Stimulated activated naive B cell treated with anti-CD40 and anti-IgM and Interleukin-4, amounts not matched to agents 10 μg/mL and 1 μg/mL and 100 μg/mL, for 72 hours (primary cell): ENCODE measurements around the gene CD6.

Experiments used
- ATAC-seq, 2 donors: fragments of 150-1000 bp; cut with Tn5 transposase; replicated peaks; 2 replicates each; pipeline ENCODE4 v1.10.0; 2021; ENCODE audit warnings: moderate library complexity in 1 of 2
- DNase-seq: peaks from one replicate; pipeline ENCODE4 v3.0.0; 2021
- H3K27ac Mint-ChIP-seq: one replicate; pipeline ENCODE4 v1.8.0; 2022; ENCODE audit warnings: mild to moderate bottlenecking, mixed read lengths
- H3K27me3 Mint-ChIP-seq, 2 donors: one replicate each; pipeline ENCODE4 v1.8.0; 2022; ENCODE audit warnings: mixed read lengths in 2 of 2
- H3K36me3 Mint-ChIP-seq, 2 donors: one replicate each; pipeline ENCODE4 v1.8.0; 2022; ENCODE audit warnings: mixed read lengths in 2 of 2, mild to moderate bottlenecking in 1 of 2
- H3K4me1 Mint-ChIP-seq, 2 donors: one replicate each; pipeline ENCODE4 v1.8.0; 2022; ENCODE audit warnings: mixed read lengths in 2 of 2, mild to moderate bottlenecking in 1 of 2
- H3K4me3 Mint-ChIP-seq, 2 donors: one replicate each; pipeline ENCODE4 v1.8.0; 2022; ENCODE audit warnings: mild to moderate bottlenecking in 2 of 2, mixed read lengths in 2 of 2, moderate library complexity in 1 of 2
- H3K9me3 Mint-ChIP-seq, 2 donors: one replicate each; pipeline ENCODE4 v1.8.0; 2022; ENCODE audit warnings: mixed read lengths in 2 of 2, mild to moderate bottlenecking in 1 of 2

The CD6 gene

GRCh38 chr11:61009392-61010275 is 38.2 kb downstream of the CD6 start:
- H3K27ac Mint-ChIP-seq, result no peak overlapping the region
- DNase-seq (no peak), ATAC-seq (no peak)
- H3K4me3 Mint-ChIP-seq, result no peak overlapping the region
- peaks cover 34 to 61% of the 10 kb centered on the region in 2 donors for H3K36me3 Mint-ChIP-seq
- peaks cover 38 to 64% of the 10 kb centered on the region in 2 donors for H3K4me1 Mint-ChIP-seq
- H3K9me3 Mint-ChIP-seq, result no peaks in the 10 kb centered on the region
- peaks cover 7 to 19% of the 10 kb centered on the region in 2 donors for H3K27me3 Mint-ChIP-seq

GRCh38 chr11:61010466-61011228 is 39.2 kb downstream of the CD6 start:
- H3K27ac Mint-ChIP-seq, result no peak overlapping the region
- H3K36me3 Mint-ChIP-seq, result peaks cover 32 to 54% of the 10 kb centered on the region in 2 donors
- H3K27me3 Mint-ChIP-seq, result peaks cover 7 to 19% of the 10 kb centered on the region in 2 donors
- H3K4me1 Mint-ChIP-seq, result peaks cover 33 to 62% of the 10 kb centered on the region in 2 donors
- ATAC-seq (no peak), DNase-seq (no peak)
- H3K4me3 Mint-ChIP-seq, result no peak overlapping the region
- H3K9me3 Mint-ChIP-seq, result no peaks in the 10 kb centered on the region

DNA sequence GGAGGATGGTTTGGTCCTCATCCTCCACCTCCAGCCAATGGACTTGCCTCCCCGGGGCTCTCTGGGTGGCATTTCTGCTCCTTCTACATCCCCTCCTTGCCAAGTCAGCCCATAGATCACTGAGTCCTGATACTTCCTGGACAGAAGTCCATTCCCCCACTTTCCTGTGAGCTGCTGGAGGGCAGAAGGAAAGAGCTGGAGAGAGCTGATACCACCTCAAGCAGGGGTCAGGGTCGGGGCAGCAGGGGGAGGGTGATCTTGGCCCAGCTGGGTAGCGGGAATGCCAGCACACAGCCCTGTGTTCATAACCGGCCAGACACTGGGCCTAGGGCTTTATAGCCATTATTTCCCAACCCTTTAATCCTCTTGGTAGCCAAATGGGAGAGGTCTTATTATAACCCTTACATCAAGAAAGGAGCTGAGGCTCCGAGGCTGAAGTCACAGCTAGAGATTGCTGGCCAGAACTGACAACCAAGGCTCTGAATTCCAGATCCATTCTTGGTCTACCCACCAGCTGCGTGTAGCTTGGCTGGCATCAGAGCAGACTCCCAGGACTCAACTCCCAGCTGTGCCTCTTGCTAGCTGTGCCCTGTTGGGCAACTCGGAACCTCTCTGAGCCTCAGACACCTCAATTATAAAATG is 39.9 kb downstream of the CD6 start:
- no peaks in the 10 kb centered on the region for H3K9me3 Mint-ChIP-seq
- H3K4me1 Mint-ChIP-seq, result peaks cover 33 to 63% of the 10 kb centered on the region in 2 donors

GRCh38 chr11:61011950-61012736 is 40.7 kb downstream of the CD6 start:
- peaks cover 28 to 55% of the 10 kb centered on the region in 2 donors for H3K4me1 Mint-ChIP-seq
- H3K4me3 Mint-ChIP-seq, result peak overlapping the region; percentile 55 to 62
- H3K9me3 Mint-ChIP-seq, result no peaks in the 10 kb centered on the region
- DNase-seq (no peak), ATAC-seq (peak; percentile 51 to 64)
- peak overlapping the region; percentile 83 for H3K27ac Mint-ChIP-seq
- peaks cover 27 to 58% of the 10 kb centered on the region in 2 donors for H3K36me3 Mint-ChIP-seq
- H3K27me3 Mint-ChIP-seq, result peaks cover 0 to 8% of the 10 kb centered on the region in 2 donors

More for the DNA sequence above, 39.9 kb downstream of the CD6 start:
- ATAC-seq (no peak), DNase-seq (no peak)
- peaks cover 5 to 16% of the 10 kb centered on the region in 2 donors for H3K27me3 Mint-ChIP-seq
- H3K36me3 Mint-ChIP-seq, result peaks cover 34 to 58% of the 10 kb centered on the region in 2 donors
- H3K27ac Mint-ChIP-seq, result peak overlapping the region; percentile 59
- H3K4me3 Mint-ChIP-seq, result no peak overlapping the region

- no peaks in the 10 kb centered on the region for H3K9me3 Mint-ChIP-seq
- H3K4me1 Mint-ChIP-seq, result peaks cover 26 to 50% of the 10 kb centered on the region in 2 donors
- H3K27me3 Mint-ChIP-seq, result peaks cover 0 to 6% of the 10 kb centered on the region in 2 donors
- DNase-seq, result no peak
- peaks cover 25 to 64% of the 10 kb centered on the region in 2 donors for H3K36me3 Mint-ChIP-seq
- no peak overlapping the region for H3K27ac Mint-ChIP-seq
- no peak for ATAC-seq
- H3K4me3 Mint-ChIP-seq, result peak overlapping the region in 1 of 2 donors; percentile 62
Measured at GRCh38 chr11:61012737-61013215, 41.3 kb downstream of the CD6 start.

DNA sequence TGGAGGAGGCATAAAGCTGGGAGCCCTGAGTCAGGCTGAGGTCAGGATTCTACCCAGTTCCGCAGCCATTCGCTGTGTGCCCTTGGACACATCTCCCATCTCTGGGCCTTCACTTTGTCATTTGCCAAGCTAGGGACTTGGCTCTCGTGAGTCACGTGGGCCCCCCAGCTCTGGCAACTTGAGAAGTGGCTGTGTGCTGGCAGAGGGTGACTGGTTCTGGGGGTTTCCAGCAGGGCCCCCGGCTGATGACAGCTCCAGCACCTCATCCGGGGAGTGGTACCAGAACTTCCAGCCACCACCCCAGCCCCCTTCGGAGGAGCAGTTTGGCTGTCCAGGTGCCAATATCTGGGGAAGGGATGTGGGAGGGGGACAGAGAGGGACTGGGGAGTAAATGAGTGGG is 46.6 kb downstream of the CD6 start:
- H3K4me3 Mint-ChIP-seq, result no peak overlapping the region
- H3K27ac Mint-ChIP-seq, result peak overlapping the region; percentile 21
- H3K4me1 Mint-ChIP-seq, result peaks cover 27 to 39% of the 10 kb centered on the region in 2 donors
- no peaks in the 10 kb centered on the region for H3K9me3 Mint-ChIP-seq
- no peaks in the 10 kb centered on the region for H3K27me3 Mint-ChIP-seq
- ATAC-seq (no peak), DNase-seq (no peak)
- H3K36me3 Mint-ChIP-seq, result peaks cover 22 to 67% of the 10 kb centered on the region in 2 donors

GRCh38 chr11:61019037-61019831 is 47.8 kb downstream of the CD6 start:
- Mint-ChIP-seq H3K4me3 (no peak overlapping the region), H3K36me3 (peaks cover 17 to 58% of the 10 kb centered on the region in 2 donors), H3K27me3 (no peaks in the 10 kb centered on the region), H3K9me3 (no peaks in the 10 kb centered on the region), H3K27ac (no peak overlapping the region), H3K4me1 (peaks cover 34 to 48% of the 10 kb centered on the region in 2 donors)
- ATAC-seq, result no peak
- DNase-seq, result no peak

- ATAC-seq, result no peak
- peaks cover 36 to 55% of the 10 kb centered on the region in 2 donors for H3K4me1 Mint-ChIP-seq
Measured at GRCh38 chr11:61019832-61020405, 48.4 kb downstream of the CD6 start.

DNA sequence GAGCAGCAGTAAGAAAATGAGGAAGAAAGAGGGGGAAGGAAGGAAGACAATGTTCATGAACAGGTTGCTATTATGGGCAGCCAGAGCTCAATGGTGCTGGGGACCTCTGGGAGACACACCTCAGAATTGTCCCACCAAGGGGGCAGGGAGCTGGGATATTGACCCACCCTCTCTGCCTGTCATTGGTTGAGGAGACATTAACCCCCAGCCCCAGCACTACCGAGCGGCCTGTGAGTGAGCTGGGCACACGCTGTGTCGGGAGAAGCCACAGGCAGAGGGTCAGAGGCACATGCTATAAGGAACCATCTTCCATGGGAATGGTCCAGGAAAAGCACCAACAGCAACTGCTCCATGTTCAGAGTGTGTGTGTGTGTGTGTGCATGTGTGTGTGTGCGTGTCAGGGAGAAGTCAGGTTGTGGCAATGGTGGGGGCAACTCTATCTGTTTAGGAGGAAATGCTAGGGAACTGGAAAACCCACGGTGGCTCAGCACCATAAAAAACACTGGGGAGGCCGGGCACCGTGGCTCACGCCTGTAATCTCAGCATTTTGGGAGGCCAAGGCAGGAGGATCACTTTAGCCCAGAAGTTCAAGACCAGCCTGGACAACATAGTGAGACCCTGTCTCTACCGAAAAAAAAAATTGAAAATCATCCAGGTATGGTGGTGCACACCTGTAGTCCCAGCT is 49.2 kb downstream of the CD6 start:
- H3K36me3 Mint-ChIP-seq, result peaks cover 21 to 62% of the 10 kb centered on the region in 2 donors
- H3K4me1 Mint-ChIP-seq, result peaks cover 41 to 58% of the 10 kb centered on the region in 2 donors

More at GRCh38 chr11:61019832-61020405, 48.4 kb downstream of the CD6 start:
- DNase-seq, result no peak
- Mint-ChIP-seq H3K27me3 (no peaks in the 10 kb centered on the region), H3K36me3 (peaks cover 19 to 61% of the 10 kb centered on the region in 2 donors), H3K27ac (no peak overlapping the region), H3K9me3 (no peaks in the 10 kb centered on the region), H3K4me3 (no peak overlapping the region)

DNA sequence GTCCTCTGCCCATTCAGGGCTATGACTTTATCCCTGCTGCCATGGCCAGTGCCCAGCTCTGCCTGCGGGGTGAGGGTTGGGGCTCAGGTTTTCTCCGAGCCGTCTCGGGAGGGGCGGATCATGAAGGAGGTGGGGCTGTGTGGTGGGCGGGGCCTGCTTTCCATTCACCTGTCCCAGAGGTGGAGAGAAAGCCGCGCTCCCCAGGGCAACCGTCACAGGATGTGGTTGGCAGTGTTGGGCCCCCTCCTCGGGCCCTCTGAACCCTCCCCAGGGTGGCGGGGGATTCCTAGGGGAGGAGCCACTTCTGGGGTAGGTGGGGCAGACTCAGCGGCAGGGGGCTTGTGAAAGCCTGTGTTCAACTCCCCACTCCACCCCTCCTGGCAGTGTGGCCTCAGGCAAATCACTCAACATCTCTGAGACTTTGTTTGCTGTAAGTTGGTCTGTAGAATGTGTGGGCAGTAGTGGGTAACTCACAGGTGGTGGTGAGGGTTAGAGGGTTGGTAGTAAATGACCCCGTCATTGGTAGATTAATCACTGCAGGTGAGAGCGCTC is 50.3 kb downstream of the CD6 start:
- Mint-ChIP-seq H3K27me3 (no peaks in the 10 kb centered on the region), H3K9me3 (no peaks in the 10 kb centered on the region), H3K4me3 (peak overlapping the region; percentile 62 to 72), H3K27ac (peak overlapping the region; percentile 85), H3K4me1 (peaks cover 51 to 65% of the 10 kb centered on the region in 2 donors), H3K36me3 (peaks cover 17 to 60% of the 10 kb centered on the region in 2 donors)
- peak; percentile 50 to 61 for ATAC-seq
- no peak for DNase-seq

More for the DNA sequence above, 49.2 kb downstream of the CD6 start:
- Mint-ChIP-seq H3K4me3 (peak overlapping the region in 1 of 2 donors; percentile 5), H3K27me3 (no peaks in the 10 kb centered on the region), H3K9me3 (no peaks in the 10 kb centered on the region), H3K27ac (no peak overlapping the region)
- DNase-seq (no peak), ATAC-seq (no peak)

GRCh38 chr11:61022311-61023085 is 51.0 kb downstream of the CD6 start:
- H3K9me3 Mint-ChIP-seq, result no peaks in the 10 kb centered on the region

More at GRCh38 chr11:61022311-61023085, 51.0 kb downstream of the CD6 start:
- peak overlapping the region; percentile 70 for H3K27ac Mint-ChIP-seq
- H3K27me3 Mint-ChIP-seq, result no peaks in the 10 kb centered on the region
- ATAC-seq, result peak; percentile 3
- no peak for DNase-seq
- peak overlapping the region; percentile 28 to 62 for H3K4me3 Mint-ChIP-seq
- peaks cover 22 to 59% of the 10 kb centered on the region in 2 donors for H3K36me3 Mint-ChIP-seq
- peaks cover 57 to 72% of the 10 kb centered on the region in 2 donors for H3K4me1 Mint-ChIP-seq
